GM15510 (cell line): ENCODE results near the gene FAM8A1.

Source experiments
- POLR2A ChIP-seq: IDR thresholded peaks from 3 replicates; pipeline ENCODE4 v1.6.1; 2011; ENCODE audit warnings: borderline replicate concordance; ENCODE audit not compliant: insufficient read length; ENCODE audit errors: extremely low read depth

The FAM8A1 gene

GRCh38 chr6:17633465-17634188 lies 33.5 kb downstream of the FAM8A1 start:
- TF ChIP-seq POLR2A: no peak

- no peak for TF ChIP-seq POLR2A
Measured at GRCh38 chr6:17635568-17635967, 35.5 kb downstream of the FAM8A1 start.

- no peak for TF ChIP-seq POLR2A
Measured at GRCh38 chr6:17638212-17638715, 38.2 kb downstream of the FAM8A1 start.

- TF ChIP-seq POLR2A: no peak
Measured at GRCh38 chr6:17640477-17640917, 40.4 kb downstream of the FAM8A1 start.

GRCh38 chr6:17648745-17649144 lies 48.6 kb downstream of the FAM8A1 start:
- TF ChIP-seq POLR2A: no peak

GRCh38 chr6:17650656-17651309 lies 50.7 kb downstream of the FAM8A1 start:
- no peak for TF ChIP-seq POLR2A

GRCh38 chr6:17653198-17653882 lies 53.2 kb downstream of the FAM8A1 start:
- TF ChIP-seq POLR2A: no peak

- TF ChIP-seq POLR2A: no peak
Measured at GRCh38 chr6:17656092-17656491, 56.0 kb downstream of the FAM8A1 start.

- no peak for TF ChIP-seq POLR2A
Measured at GRCh38 chr6:17656644-17657043, 56.5 kb downstream of the FAM8A1 start.
